Measurements from ENCODE around the gene CCNB2.
"Not testable (repeated sequence)": the region's sequence is repeated elsewhere in the genome, so short reads cannot be mapped to it uniquely, and the experiment has no call there.

Gene CCNB2

DNA sequence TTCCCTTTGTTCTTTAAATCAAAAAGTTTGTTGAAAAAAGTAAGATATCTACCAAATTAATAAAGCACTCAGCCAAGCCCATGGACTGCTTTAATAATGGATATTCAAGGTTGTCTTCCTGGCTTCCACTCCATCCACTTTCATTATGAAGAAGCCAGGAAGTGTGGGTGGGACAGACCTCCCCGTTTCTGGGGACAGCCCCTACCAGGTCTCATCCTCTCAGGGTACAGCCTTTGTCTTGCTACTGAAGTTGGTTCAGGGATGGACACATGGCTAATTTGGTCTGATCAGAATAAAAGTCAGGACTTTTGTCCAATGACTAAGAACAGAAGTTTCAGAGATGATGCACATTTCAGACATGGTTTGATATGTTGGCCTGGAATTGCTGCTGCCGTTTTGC lies 32.6 kb downstream of the CCNB2 start:
- no peak for DNase-seq

- no peak for DNase-seq
Observed at GRCh38 chr15:59138243-59138642, 33.3 kb downstream of the CCNB2 start.

DNA sequence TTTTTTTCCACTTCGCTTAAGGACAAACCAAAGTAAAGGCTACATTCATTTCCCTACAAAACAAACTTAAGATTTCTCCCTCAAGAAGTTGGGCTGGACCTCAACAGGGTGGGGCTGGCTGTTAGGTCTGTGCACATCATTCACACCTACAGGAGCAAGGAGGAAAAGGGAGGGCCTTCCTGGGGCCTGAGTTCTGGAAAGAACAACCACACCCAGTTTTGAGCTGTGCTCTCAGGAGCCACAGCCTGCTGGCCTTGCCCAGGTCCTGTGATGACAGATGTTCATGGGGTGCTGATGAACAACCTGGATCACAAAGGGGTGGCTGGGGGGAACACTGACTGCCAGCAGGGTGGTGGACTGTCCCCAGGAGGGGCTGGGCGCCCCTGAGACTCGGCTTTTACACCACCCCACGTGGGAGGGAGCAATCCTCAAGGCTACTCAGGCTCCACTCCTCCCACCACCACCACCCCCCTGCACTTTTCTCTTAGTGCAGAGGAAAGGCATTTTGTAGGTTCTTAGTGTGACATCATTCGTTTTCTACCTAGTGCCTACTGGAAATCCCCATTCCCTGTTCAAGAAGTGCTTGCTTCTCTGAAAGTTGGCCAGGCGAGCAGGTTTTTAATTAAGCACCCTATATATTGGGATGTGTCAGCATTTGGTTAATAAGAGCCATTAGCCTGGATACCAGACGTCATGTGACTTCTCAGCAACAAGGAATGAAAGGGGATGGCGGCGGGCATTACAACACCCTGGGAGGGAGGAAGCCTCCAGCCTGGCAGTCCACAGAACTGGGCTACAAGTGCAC lies 35.7 kb downstream of the CCNB2 start:
- DNase-seq: no peak

GRCh38 chr15:59143281-59143680 lies 38.3 kb downstream of the CCNB2 start:
- no peak for DNase-seq

DNA sequence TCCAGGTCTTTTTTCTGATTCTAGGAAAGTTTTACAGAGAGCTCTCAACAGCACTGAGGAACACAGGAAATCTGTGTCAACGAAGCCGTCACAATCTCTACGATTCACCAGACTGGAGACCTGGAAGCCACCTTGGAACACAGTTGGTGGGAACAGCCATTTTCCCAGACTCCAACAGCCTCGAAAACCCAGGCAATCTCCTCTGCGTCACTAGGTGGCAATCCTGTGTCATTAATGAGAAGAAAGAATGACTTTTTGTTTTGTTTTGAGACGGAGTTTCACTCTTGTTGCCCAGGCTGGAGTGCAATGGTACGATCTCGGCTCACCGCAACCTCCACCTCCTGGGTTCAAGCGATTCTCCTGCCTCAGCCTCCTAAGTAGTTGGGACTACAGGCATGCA lies 39.6 kb downstream of the CCNB2 start:
- not testable (repeated sequence) for DNase-seq

GRCh38 chr15:59147666-59148065 lies 42.7 kb downstream of the CCNB2 start:
- DNase-seq: no peak

DNA sequence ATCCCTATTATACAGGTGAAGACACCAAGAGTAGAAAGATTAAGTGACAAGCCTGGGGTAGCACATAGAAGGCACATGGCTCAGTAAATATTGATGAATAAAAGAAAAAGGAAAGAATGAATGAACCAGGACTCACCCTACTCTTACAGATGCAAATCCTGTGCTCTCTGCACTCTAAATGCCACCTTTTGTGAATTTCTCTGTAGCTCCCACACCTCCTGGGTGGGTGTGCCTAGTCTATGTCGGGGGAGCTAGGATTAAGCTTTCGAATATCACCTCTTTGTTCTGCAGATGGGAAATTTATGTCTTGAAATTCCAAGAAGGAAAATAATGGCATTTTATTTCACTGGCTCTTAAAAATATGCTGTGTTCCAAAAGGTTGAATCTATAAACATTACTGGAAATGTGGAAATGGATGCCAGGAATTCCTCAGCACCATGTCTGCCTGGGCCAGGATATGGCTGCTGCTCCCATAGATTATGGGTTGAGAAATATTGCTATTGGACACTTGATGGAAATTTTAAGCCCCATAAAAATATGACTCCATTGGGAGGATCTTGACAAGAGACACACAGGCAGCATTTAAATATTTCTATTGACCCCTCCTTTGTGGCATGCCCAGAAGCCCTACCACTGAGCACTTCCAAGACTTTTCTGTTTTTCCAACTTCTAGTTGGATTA lies 43.3 kb downstream of the CCNB2 start:
- no peak for DNase-seq

GRCh38 chr15:59150185-59150584 lies 45.2 kb downstream of the CCNB2 start:
- no peak for DNase-seq

GRCh38 chr15:59152694-59153450 lies 47.9 kb downstream of the CCNB2 start:
- DNase-seq: no peak

GRCh38 chr15:59153466-59153865 lies 48.5 kb downstream of the CCNB2 start:
- no peak for DNase-seq

- DNase-seq: no peak
Observed at GRCh38 chr15:59154243-59154642, 49.3 kb downstream of the CCNB2 start.

GRCh38 chr15:59155431-59155830 lies 50.5 kb downstream of the CCNB2 start:
- no peak for DNase-seq

- DNase-seq: no peak
Observed at GRCh38 chr15:59157396-59157795, 52.5 kb downstream of the CCNB2 start.

DNA sequence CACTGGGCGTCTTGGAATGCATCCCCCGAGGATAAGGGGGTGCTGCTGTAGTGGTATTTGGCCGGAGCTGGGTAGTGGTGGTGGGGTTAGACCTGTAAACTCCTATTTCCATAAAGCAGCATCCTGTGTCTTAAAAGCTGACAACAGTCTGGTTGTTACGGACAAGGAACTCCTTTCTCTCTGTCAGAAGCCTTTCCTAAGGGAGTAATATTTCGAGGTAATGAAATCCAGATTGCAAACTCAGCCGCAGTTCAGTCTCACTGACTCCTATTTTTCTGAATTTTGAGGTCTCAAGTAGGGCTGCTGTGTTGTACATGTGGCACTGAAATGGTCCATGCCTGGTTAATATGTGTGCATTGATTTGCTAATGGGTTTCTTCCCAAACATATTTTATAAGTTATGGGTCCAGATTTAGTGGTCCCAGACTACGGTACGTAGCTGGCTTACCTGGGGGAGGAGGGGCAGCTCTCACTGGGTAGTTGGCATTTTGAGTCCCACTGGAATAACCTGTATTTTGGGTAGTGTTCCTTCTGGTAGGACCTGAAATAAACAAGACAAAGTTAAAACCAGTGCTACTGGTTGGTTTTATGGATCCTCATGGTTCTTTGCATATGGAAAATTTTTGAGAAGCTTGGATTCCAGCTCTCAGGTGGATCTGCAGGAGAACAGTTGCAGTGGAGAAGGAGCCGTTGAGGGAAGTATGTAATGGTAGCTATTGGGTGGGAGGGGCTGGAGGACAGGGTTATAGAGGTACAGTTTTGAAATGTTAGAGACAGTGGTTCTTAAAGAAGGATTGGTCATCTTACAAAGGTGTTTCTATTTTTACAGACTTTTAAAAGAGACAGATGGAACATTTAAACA lies 53.1 kb downstream of the CCNB2 start:
- no peak for DNase-seq

GRCh38 chr15:59158701-59159034 lies 53.7 kb downstream of the CCNB2 start:
- DNase-seq: peak; percentile 63

DNA sequence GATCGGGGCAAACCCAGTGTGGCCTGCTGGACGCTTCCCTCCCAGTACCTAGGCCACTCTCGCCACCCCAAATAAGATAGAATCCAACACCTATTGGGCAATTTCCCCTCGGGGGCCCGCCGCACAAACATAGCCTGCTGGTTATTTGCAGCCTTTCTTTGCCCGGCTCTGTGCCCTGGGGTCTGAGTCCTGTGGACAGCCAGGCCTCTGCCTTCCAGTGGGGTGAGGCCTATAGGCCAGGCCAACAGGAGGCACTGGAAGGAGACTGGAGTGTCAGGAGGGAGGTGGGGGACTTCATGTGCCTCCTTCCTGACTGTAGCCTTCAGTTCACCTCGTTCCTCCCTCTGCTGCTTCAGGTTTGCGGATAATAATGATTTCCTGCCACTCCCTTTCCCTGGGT lies 54.3 kb downstream of the CCNB2 start:
- DNase-seq: no peak

GRCh38 chr15:59160880-59161593 lies 56.1 kb downstream of the CCNB2 start:
- peak; percentile 41 for DNase-seq

- DNase-seq: not testable (repeated sequence)
Observed at GRCh38 chr15:59162080-59162479, 57.1 kb downstream of the CCNB2 start.

DNA sequence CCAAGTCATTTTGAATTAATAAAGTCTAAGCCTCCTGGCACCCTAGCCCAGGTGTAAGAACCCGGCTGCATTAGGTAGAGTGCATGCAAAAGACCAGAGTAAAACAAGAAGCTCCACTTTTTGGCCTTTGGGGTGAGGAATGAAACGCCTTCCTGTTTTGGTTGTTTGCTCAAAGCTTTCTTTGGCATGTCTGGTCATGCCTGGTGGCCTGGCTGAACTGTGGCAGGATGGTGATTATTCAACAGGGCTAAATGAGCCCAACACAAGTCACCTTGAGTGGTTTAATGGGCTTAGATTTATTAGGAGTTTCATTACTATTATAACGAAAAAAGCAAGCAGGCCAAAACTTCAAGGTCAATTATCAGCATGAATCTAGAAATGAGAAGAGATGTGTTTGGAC lies 60.8 kb downstream of the CCNB2 start:
- peak; percentile 68 for DNase-seq

DNA sequence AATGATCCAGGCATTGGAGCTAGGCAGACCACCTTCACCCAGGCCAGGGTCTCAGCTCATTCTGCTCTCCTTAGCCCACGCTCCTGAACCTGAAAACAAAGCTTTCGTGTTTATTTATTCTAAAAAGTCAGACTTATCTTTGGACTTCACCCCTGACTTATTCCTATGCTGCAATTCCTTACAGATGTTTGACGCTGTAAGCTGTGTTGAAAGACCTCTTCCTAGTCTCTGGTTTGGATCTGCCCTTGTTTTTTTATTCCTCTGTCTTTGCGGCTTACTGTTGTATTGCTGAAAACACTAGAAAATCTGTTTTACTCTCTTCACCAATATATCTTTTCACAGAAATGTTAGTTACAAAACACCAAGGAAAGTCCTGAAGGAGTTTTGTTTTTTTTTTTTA lies 61.2 kb downstream of the CCNB2 start:
- DNase-seq: no peak

DNA sequence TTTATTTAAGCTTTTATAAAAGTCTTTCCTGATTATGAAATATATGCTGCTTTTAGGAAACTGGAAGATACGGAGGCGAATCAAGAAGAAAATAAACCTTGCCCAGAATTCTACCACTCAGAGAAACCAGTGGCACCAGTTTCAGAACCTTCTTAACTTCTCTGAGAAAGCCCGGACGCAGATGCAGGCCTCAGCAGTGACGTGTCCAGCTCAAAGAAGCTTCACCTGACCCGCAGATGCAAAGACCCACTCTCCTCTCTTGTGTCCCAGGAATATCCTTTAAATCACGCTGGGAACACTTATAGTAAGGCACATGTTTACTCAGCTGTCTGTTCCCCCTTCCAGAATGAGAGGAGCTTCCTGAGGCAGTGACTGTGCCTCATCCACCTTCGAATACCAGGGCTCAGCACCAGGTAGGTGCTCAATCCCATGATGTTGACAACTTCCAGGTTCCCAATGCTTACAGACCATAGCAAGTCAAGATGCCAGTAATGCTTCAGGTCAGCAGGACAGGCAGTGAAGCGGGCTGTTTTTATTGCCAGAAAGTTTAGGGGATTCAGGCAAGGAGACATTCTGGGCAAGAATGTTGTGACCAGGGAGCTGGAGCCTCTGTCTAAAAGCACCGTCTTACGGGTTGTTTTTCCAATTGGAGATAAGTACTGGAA lies 61.8 kb downstream of the CCNB2 start:
- peak; percentile 33 for DNase-seq

GRCh38 chr15:59168536-59168935 lies 63.6 kb downstream of the CCNB2 start:
- DNase-seq: no peak
